Measurements from ENCODE around the gene GSC2.

Gene GSC2

GRCh38 chr22:19097518-19097917, 52.6 kb downstream of the GSC2 start:
- Histone ChIP-seq H3K27me3 (no peaks in the 10 kb centered on the region), H3K9me3 (replicated peaks in 1 of 11) (peaks cover 0 to 16% (median 4%) of the 10 kb centered on the region in 11 experiments; a peak in 3 of 22 replicates), H3K27ac (peak overlapping the region in 6 of 11 experiments; percentile 9 to 34 (median 24); a peak in 7 of 22 replicates), H3K4me3 (no peak overlapping the region), H4K20me1 (peaks cover 24 to 70% (median 59%) of the 10 kb centered on the region in 11 experiments; a peak in 17 of 22 replicates), H3K9ac (no peak overlapping the region), H3K36me3 (peaks cover 33 to 83% (median 65%) of the 10 kb centered on the region in 11 experiments), H3K4me2 (0 out of 22 replicates have a peak overlapping the region, but pooled peaks of 2 of the 11 experiments have one; percentile 16 to 17), H3K4me1 (peaks cover 6 to 30% (median 8%) of the 10 kb centered on the region in 10 experiments; a peak in 18 of 20 replicates)
- no peak for TF ChIP-seq Cebpa-rat (IDR thresholded peaks at IDR 0.05)
